ENCODE data around the gene FTCDNL1.
A peak's percentile ranks its signal among the peaks of the same experiment; 100 is the strongest.

Gene FTCDNL1

GRCh38 chr2:199850718-199851500 lies at the start of gene FTCDNL1:
FTCDNL1 (minus strand) TSS chr2:199851192; CDS start chr2:199848962, 2,230 bp downstream.
- intact Hi-C loops (cut with DNase I) = loop anchor here (2.0 to 10.0 kb wide), 5 partner anchors 74 to 1536 kb away; partner anchors contain the start of gene SATB2
- DNase-seq = peak; percentile 61 to 96 (median 78)

GRCh38 chr2:199896617-199897016 lies 45.6 kb upstream of the FTCDNL1 start:
- DNase-seq = no peak
- intact Hi-C loops (cut with DNase I) = no loop called here

- no peak for DNase-seq
- intact Hi-C loops (cut with DNase I) = no loop called here
Observed at GRCh38 chr2:199895406-199895805, 44.4 kb upstream of the FTCDNL1 start.

- DNase-seq = no peak
- intact Hi-C loops (cut with DNase I) = no loop called here
Observed at GRCh38 chr2:199883474-199884212, 32.7 kb upstream of the FTCDNL1 start.

- DNase-seq = no peak
- intact Hi-C loops (cut with DNase I) = no loop called here
Observed at GRCh38 chr2:199882667-199883066, 31.7 kb upstream of the FTCDNL1 start.

- DNase-seq = no peak
- intact Hi-C loops (cut with DNase I) = no loop called here
Observed at GRCh38 chr2:199875400-199875799, 24.4 kb upstream of the FTCDNL1 start.

GRCh38 chr2:199874209-199874608 lies 23.2 kb upstream of the FTCDNL1 start:
- no peak for DNase-seq
- intact Hi-C loops (cut with DNase I) = no loop called here

GRCh38 chr2:199870581-199870980 lies 19.6 kb upstream of the FTCDNL1 start:
- intact Hi-C loops (cut with DNase I) = no loop called here
- DNase-seq = no peak

- intact Hi-C loops (cut with DNase I) = no loop called here
Observed at GRCh38 chr2:199869653-199870052, 18.7 kb upstream of the FTCDNL1 start.

GRCh38 chr2:199869227-199869541 lies 18.2 kb upstream of the FTCDNL1 start:
- intact Hi-C loops (cut with DNase I) = no loop called here

More at GRCh38 chr2:199869653-199870052, 18.7 kb upstream of the FTCDNL1 start:
- DNase-seq = no peak

GRCh38 chr2:199868431-199869226 lies 17.6 kb upstream of the FTCDNL1 start:
- intact Hi-C loops (cut with DNase I) = no loop called here
- no peak for DNase-seq

More at GRCh38 chr2:199869227-199869541, 18.2 kb upstream of the FTCDNL1 start:
- DNase-seq = no peak

- intact Hi-C loops (cut with DNase I) = no loop called here
- no peak for DNase-seq
Observed at GRCh38 chr2:199865905-199866304, 14.9 kb upstream of the FTCDNL1 start.

GRCh38 chr2:199862788-199863187 lies 11.8 kb upstream of the FTCDNL1 start:
- DNase-seq = no peak

GRCh38 chr2:199861132-199861774 lies 10.3 kb upstream of the FTCDNL1 start:
- intact Hi-C loops (cut with DNase I) = loop anchor here (1.0 to 2.0 kb wide), 2 partner anchors 122 to 157 kb away; no protein-coding TSS in a partner anchor
- no peak for DNase-seq

More at GRCh38 chr2:199862788-199863187, 11.8 kb upstream of the FTCDNL1 start:
- intact Hi-C loops (cut with DNase I) = no loop called here

- no peak for DNase-seq
- intact Hi-C loops (cut with DNase I) = loop anchor here (10.0 kb wide), 4 partner anchors 69 to 1541 kb away; partner anchors contain the start of gene SATB2
Observed at GRCh38 chr2:199855812-199856211, 4.8 kb upstream of the FTCDNL1 start.

GRCh38 chr2:199851883-199852282 lies 891 bp upstream of the FTCDNL1 start:
- intact Hi-C loops (cut with DNase I) = loop anchor here (2.0 to 10.0 kb wide), 5 partner anchors 73 to 1537 kb away; partner anchors contain the start of gene SATB2
- DNase-seq = no peak

- intact Hi-C loops (cut with DNase I) = loop anchor here (2.0 to 10.0 kb wide), 5 partner anchors 73 to 1537 kb away; partner anchors contain the start of gene SATB2
- DNase-seq = peak in 1 of 10 donors; percentile 77
Observed at GRCh38 chr2:199851501-199851810, 464 bp upstream of the FTCDNL1 start.

- no peak for DNase-seq
- intact Hi-C loops (cut with DNase I) = loop anchor here (2.0 to 10.0 kb wide), 5 partner anchors 75 to 1535 kb away; partner anchors contain the start of gene SATB2
Observed at GRCh38 chr2:199850218-199850717, 724 bp downstream of the FTCDNL1 start.

GRCh38 chr2:199848389-199849130 lies 2.4 kb downstream of the FTCDNL1 start:
- DNase-seq = no peak
- intact Hi-C loops (cut with DNase I) = loop anchor here (5.0 kb wide), 1 partner anchor 41 kb away; no protein-coding TSS in a partner anchor
